AG04450 (cell line): ENCODE data around the gene NF1. TPM values are rescaled to one million over a fixed set of nuclear protein-coding genes. Genes with fewer than 3 reads are reported as not detected.
"Not testable (repeated sequence)": the region's sequence is repeated elsewhere in the genome, so short reads cannot be mapped to it uniquely, and the experiment has no call there.

Experiments used
- CTCF ChIA-PET: fragments of 300-600, 350-600 bp; formaldehyde crosslinking; extraction: SDS; loops from one replicate; lab custom pipeline; 2022; ENCODE audit warnings: antibody characterized with exemption, inconsistent platforms; lab: Charles Lee
- POLR2A ChIA-PET: fragments of 350-600 bp; formaldehyde crosslinking; extraction: SDS; loops from one replicate; lab custom pipeline; 2021; ENCODE audit warnings: antibody characterized with exemption, inconsistent platforms; lab: Yijun Ruan, JAX
- DNase-seq: peaks from one replicate; pipeline ENCODE4 v3.0.0-alpha.2; 2011; ENCODE audit warnings: low read depth, low spot score
- H3K27ac ChIP-seq: one replicate; pipeline ENCODE4 v1.5.1; 2012; ENCODE audit warnings: low read depth, low read length, control low read depth
- H3K27me3 ChIP-seq: one replicate; pipeline ENCODE4 v1.6.0; 2012; ENCODE audit warnings: low read length; ENCODE audit not compliant: control insufficient read depth, insufficient read depth
- H3K4me3 ChIP-seq: 2 replicates; pipeline ENCODE4 v1.5.1; 2011; ENCODE audit warnings: mild to moderate bottlenecking, low read depth, low read length, control low read depth
- H3K9me3 ChIP-seq: 2 replicates; pipeline ENCODE4 v1.5.1; 2012; ENCODE audit warnings: low read length; ENCODE audit not compliant: control insufficient read depth, insufficient read depth
- polyA plus RNA-seq: library from polyadenylated mRNA; depleted of rRNA; stranded (reverse); fragments of >200 nt; gene quantifications from 2 replicates; pipeline ENCODE4 v1.2.3, GENCODE V29; 2011
- TF ChIP-seq, protein P1 (sequence below): IDR thresholded peaks from 2 replicates; pipeline ENCODE4 v1.5.1; 2011; ENCODE audit warnings: low read depth, low read length, control low read depth, inconsistent platforms

NF1 gene
- polyA plus RNA-seq, 1 experiment: 60.5 TPM

- no peaks in the 10 kb centered on the region for H3K9me3 ChIP-seq
- ChIA-PET CTCF (no interaction called here), POLR2A (no interaction called here)
- H3K27me3 ChIP-seq: no peaks in the 10 kb centered on the region
- no peak overlapping the region for H3K4me3 ChIP-seq
- TF ChIP-seq, protein P1, sequence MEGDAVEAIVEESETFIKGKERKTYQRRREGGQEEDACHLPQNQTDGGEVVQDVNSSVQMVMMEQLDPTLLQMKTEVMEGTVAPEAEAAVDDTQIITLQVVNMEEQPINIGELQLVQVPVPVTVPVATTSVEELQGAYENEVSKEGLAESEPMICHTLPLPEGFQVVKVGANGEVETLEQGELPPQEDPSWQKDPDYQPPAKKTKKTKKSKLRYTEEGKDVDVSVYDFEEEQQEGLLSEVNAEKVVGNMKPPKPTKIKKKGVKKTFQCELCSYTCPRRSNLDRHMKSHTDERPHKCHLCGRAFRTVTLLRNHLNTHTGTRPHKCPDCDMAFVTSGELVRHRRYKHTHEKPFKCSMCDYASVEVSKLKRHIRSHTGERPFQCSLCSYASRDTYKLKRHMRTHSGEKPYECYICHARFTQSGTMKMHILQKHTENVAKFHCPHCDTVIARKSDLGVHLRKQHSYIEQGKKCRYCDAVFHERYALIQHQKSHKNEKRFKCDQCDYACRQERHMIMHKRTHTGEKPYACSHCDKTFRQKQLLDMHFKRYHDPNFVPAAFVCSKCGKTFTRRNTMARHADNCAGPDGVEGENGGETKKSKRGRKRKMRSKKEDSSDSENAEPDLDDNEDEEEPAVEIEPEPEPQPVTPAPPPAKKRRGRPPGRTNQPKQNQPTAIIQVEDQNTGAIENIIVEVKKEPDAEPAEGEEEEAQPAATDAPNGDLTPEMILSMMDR: no peak
- DNase-seq: no peak
- H3K27ac ChIP-seq: no peak overlapping the region
Measured at GRCh38 chr17:31275116-31275515, 180.3 kb downstream of the NF1 start.

DNA sequence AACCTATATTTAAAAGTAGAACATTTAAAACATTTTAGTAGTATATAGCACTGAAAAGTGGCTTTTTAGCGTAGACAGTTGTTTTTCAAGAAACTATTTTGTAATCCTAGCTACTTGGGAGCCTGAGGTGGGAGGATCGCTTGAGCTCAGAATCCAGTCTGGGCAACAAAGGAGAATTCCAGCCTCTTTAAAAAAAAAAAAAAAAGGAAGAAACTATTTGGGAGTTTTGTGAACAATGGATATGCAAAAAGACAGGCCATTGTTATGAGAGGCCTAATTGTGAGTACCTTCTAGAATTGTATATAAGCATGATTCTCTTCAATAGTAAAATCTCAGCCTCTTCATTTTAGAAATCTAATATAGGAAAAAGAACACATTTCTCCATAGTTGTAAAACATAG lies 184.6 kb downstream of the NF1 start:
- Histone ChIP-seq H3K27ac (no peak overlapping the region), H3K27me3 (no peaks in the 10 kb centered on the region), H3K9me3 (no peaks in the 10 kb centered on the region), H3K4me3 (no peak overlapping the region)
- TF ChIP-seq, protein P1: no peak
- ChIA-PET POLR2A (no interaction called here), CTCF (no interaction called here)
- no peak for DNase-seq

DNA sequence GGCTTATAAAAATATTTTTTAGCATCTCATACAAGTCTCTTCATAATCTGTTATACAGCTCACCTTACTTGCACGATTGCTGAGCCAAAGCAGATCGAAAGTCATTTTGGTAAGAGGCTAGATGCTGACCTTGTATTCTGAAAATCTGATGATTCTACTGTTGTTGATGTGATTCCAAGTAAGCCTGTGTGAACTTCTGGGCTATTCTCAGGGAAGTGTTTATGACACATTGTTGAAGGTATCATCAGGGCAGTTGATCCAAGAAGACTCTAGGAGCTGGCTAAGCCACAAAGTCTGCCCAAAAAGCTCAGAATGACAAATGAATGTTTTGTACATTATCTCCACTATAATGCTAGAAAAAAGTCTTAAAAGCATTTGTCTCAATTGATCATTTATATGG lies 186.3 kb downstream of the NF1 start:
- no peak overlapping the region for H3K27ac ChIP-seq
- H3K9me3 ChIP-seq: no peaks in the 10 kb centered on the region
- TF ChIP-seq, protein P1: no peak
- H3K4me3 ChIP-seq: no peak overlapping the region
- no peak for DNase-seq
- ChIA-PET CTCF (no interaction called here), POLR2A (interaction anchor here (0.6 kb wide), 1 partner anchor 279 kb away, joined by 6 read pairs; no protein-coding TSS in a partner anchor)
- H3K27me3 ChIP-seq: no peaks in the 10 kb centered on the region

DNA sequence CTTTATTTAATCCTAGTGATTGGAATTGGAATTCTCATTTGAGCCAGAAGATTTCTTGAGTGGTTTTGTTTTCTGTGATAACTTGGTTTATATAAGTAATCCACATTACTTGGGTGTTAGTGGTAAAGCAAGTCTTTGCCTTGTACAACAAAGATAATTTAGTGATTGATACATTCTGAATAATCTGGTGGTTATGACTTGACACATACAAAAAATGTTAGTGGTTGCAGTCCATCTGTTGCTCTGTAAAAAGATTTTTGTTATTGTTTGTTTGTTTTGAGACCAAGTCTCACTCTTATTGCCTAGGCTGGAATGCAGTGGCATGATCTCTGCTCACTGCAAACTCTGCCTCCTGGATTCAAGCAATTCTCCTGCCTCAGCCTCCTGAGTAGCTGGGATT lies 189.1 kb downstream of the NF1 start:
- POLR2A ChIA-PET: no interaction called here
- H3K27me3 ChIP-seq: no peaks in the 10 kb centered on the region
- TF ChIP-seq, protein P1: no peak
- no peak overlapping the region for H3K27ac ChIP-seq
- no peak overlapping the region for H3K4me3 ChIP-seq
- H3K9me3 ChIP-seq: no peaks in the 10 kb centered on the region
- CTCF ChIA-PET: no interaction called here
- DNase-seq: no peak

DNA sequence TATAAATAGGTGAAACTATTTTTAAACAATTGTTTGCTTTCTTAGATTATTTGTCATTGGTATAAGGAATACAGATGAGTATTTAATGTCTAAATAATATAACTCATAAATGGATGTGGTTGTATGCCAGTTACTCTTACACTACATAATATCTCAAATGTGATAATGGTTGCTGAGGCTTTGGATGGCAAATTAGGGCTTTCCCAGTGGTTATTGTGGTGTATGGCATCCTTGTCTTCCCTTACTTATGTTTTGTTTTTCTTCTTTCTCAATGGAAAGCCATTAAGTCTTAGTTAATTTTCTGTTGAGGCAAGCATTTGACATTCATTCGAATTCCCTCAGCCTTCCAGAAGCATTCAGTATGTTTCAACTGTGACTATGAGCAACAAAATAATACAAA lies 191.8 kb downstream of the NF1 start:
- Histone ChIP-seq H3K4me3 (no peak overlapping the region), H3K27me3 (no peaks in the 10 kb centered on the region), H3K27ac (no peak overlapping the region), H3K9me3 (no peaks in the 10 kb centered on the region)
- TF ChIP-seq, protein P1: no peak
- ChIA-PET POLR2A (no interaction called here), CTCF (no interaction called here)
- DNase-seq: no peak

GRCh38 chr17:31287932-31288331 lies 193.2 kb downstream of the NF1 start:
- H3K27me3 ChIP-seq, H3K9me3 ChIP-seq: not testable (repeated sequence)
- POLR2A ChIA-PET: interaction anchor here (0.7 kb wide), 1 partner anchor 262 kb away, joined by 3 read pairs; no protein-coding TSS in a partner anchor

More at GRCh38 chr17:31287932-31288331, 193.2 kb downstream of the NF1 start:
- CTCF ChIA-PET, H3K4me3 ChIP-seq, DNase-seq, H3K27ac ChIP-seq: not testable (repeated sequence)
